Endothelial cell of umbilical vein (primary cell): Measurements from ENCODE around the gene NRXN3. TPM values are rescaled to one million over a fixed set of nuclear protein-coding genes. Genes with fewer than 3 reads are reported as not detected.

Experiments
- BruUV-seq: library from RNA; stranded (reverse); fragments of 400-500 nt; replicated peaks from 2 replicates; lab custom pipeline; 2021; lab: Mats Ljungman, UMichigan
- CTCF ChIA-PET: fragments of 300-600, 350-600 bp; sonication (Branson Sonifier 250); formaldehyde crosslinking; loops from one replicate; lab custom pipeline; 2021; ENCODE audit warnings: antibody characterized with exemption, inconsistent platforms; lab: Charles Lee
- POLR2A ChIA-PET: fragments of 300-600, 350-600 bp; sonication (Branson Sonifier 250); formaldehyde crosslinking; loops from one replicate; lab custom pipeline; 2021; ENCODE audit warnings: antibody characterized with exemption, inconsistent platforms; lab: Charles Lee
- DNase-seq: peaks from one replicate; pipeline ENCODE4 v3.0.0-alpha.2; 2011; ENCODE audit warnings: low read depth, low spot score
- FAIRE-seq: peaks from 2 replicates; lab custom pipeline; 2011; peaks lifted over from hg19 to GRCh38; lab: Jason Lieb, UNC
- H2AFZ ChIP-seq: 2 replicates; pipeline ENCODE4 v1.6.0; 2012; ENCODE audit warnings: low read depth, low read length, control low read depth, inconsistent platforms
- H3K27ac ChIP-seq: 2 replicates; pipeline ENCODE4 v1.5.1; 2011; ENCODE audit warnings: low read depth, mild to moderate bottlenecking, control low read depth, low read length, moderate library complexity; ENCODE audit not compliant: insufficient read depth
- H3K27me3 ChIP-seq, 2 experiments: 2 replicates each; pipeline versions ENCODE4 v1.6.0 to v1.6.1; 2011; ENCODE audit warnings: low read length in 2 of 2, mixed read lengths in 1 of 2; ENCODE audit not compliant: control insufficient read depth in 2 of 2, insufficient read depth in 2 of 2
- H3K36me3 ChIP-seq, 2 experiments: 2 replicates in 1 of 2; 3 replicates in 1 of 2; pipeline ENCODE4 v1.5.1; 2011; ENCODE audit warnings: low read length in 2 of 2, mild to moderate bottlenecking in 1 of 2, moderate library complexity in 1 of 2; ENCODE audit not compliant: control insufficient read depth in 2 of 2, insufficient read depth in 2 of 2; ENCODE audit errors: extremely low read depth in 1 of 2
- H3K4me1 ChIP-seq: 3 replicates; pipeline ENCODE4 v1.5.1; 2011; ENCODE audit warnings: mild to moderate bottlenecking, low read length; ENCODE audit not compliant: control insufficient read depth, insufficient read depth; ENCODE audit errors: extremely low read depth
- H3K4me2 ChIP-seq: 2 replicates; pipeline ENCODE4 v1.6.1; 2011; ENCODE audit warnings: low read length, control low read depth, mixed read lengths; ENCODE audit not compliant: insufficient read depth
- H3K4me3 ChIP-seq, 3 experiments: fragments of 200-600 bp in 1 of 3; sonication (generic), shearing (Covaris generic) in 1 of 3; replicated peaks in 1 of 3; 2 replicates each; pipeline ENCODE4 v1.5.1; 2011 to 2016; ENCODE audit warnings: control low read depth in 3 of 3, low read length in 3 of 3, mild to moderate bottlenecking in 2 of 3, inconsistent platforms in 1 of 3, low read depth in 1 of 3, moderate library complexity in 1 of 3; ENCODE audit not compliant: insufficient read depth in 1 of 3
- H3K79me2 ChIP-seq: 2 replicates; pipeline ENCODE4 v1.6.0; 2012; ENCODE audit warnings: low read length, inconsistent platforms; ENCODE audit not compliant: control insufficient read depth, insufficient read depth
- H3K9ac ChIP-seq: replicated peaks from 2 replicates; pipeline ENCODE3; 2011; ENCODE audit warnings: low read length, control low read depth; ENCODE audit not compliant: insufficient read depth; ENCODE audit errors: extremely low read depth
- H3K9me1 ChIP-seq: replicated peaks from 3 replicates; pipeline ENCODE4 v1.6.0; 2011; ENCODE audit warnings: mild to moderate bottlenecking, low read length; ENCODE audit not compliant: control insufficient read depth, insufficient read depth; ENCODE audit errors: extremely low read depth
- H3K9me3 ChIP-seq: replicated peaks from 2 replicates; pipeline ENCODE4 v1.5.1; 2012; ENCODE audit warnings: low read length, inconsistent platforms; ENCODE audit not compliant: control insufficient read depth, insufficient read depth
- H4K20me1 ChIP-seq: replicated peaks from 2 replicates; pipeline ENCODE3; 2011; ENCODE audit warnings: mild to moderate bottlenecking, low read length; ENCODE audit not compliant: control insufficient read depth, insufficient read depth; ENCODE audit errors: extremely low read depth
- CTCF ChIP-seq, 2 donors: IDR thresholded peaks; 1 replicate in 1 of 2; 2 replicates in 1 of 2; pipeline ENCODE4 v1.5.1; 2011; ENCODE audit warnings: low read length in 2 of 2, mild to moderate bottlenecking in 2 of 2, moderate library complexity in 2 of 2, control low read depth in 1 of 2, inconsistent platforms in 1 of 2, low read depth in 1 of 2; ENCODE audit not compliant: insufficient read depth in 1 of 2; ENCODE audit errors: extremely low read depth in 1 of 2
- EZH2 ChIP-seq: IDR thresholded peaks from 2 replicates; pipeline ENCODE4 v1.6.1; 2012; ENCODE audit warnings: borderline replicate concordance, low read depth, mild to moderate bottlenecking, moderate library complexity, low read length, inconsistent platforms; ENCODE audit not compliant: severe bottlenecking
- FOS ChIP-seq: IDR thresholded peaks from 2 replicates; pipeline ENCODE4 v1.6.1; 2011; ENCODE audit warnings: mild to moderate bottlenecking, low read length, moderate library complexity, borderline replicate concordance; ENCODE audit not compliant: insufficient read depth
- GATA2 ChIP-seq: IDR thresholded peaks from 2 replicates; pipeline ENCODE4 v1.7.0; 2011; ENCODE audit warnings: low read depth, mild to moderate bottlenecking, moderate library complexity, mixed read lengths, low read length; ENCODE audit not compliant: insufficient read length, insufficient read depth
- JUN ChIP-seq: IDR thresholded peaks from 2 replicates; pipeline ENCODE4 v1.6.1; 2011; ENCODE audit warnings: borderline replicate concordance, low read depth; ENCODE audit not compliant: insufficient read length, insufficient read depth
- MAX ChIP-seq: IDR thresholded peaks from 2 replicates; pipeline ENCODE4 v1.6.1; 2011; ENCODE audit not compliant: insufficient read depth, insufficient read length
- MYC ChIP-seq: IDR thresholded peaks from one replicate; pipeline ENCODE4 v1.6.1; 2011; ENCODE audit warnings: mild to moderate bottlenecking, low read depth, low read length
- POLR2A ChIP-seq: IDR thresholded peaks from 2 replicates; pipeline ENCODE4 v1.6.1; 2012; ENCODE audit warnings: low read depth, mild to moderate bottlenecking, control low read depth, low read length
- POLR2AphosphoS5 ChIP-seq: IDR thresholded peaks from 2 replicates; pipeline ENCODE4 v1.6.1; 2012; ENCODE audit warnings: low read depth, mild to moderate bottlenecking, control low read depth, low read length, moderate library complexity; ENCODE audit not compliant: insufficient read depth
- dilution Hi-C: fragments of 300-500 bp; cut with MboI; formaldehyde crosslinking; loops from one replicate; pipeline ENCODE4 v1.15.0; 2019; ENCODE audit warnings: low sequenced_read_pairs; ENCODE audit not compliant: extremely low pct_ligation_motif_present
- intact Hi-C: fragments of 100-400 bp; cut with micrococcal nuclease; formaldehyde crosslinking; loops from one replicate; pipeline ENCODE4 v1.10.0; 2022
- polyA plus RNA-seq, 4 experiments: library from polyadenylated mRNA; depleted of rRNA in 3 of 4; stranded (reverse) in 3 of 4; unstranded in 1 of 4; fragments of >200 nt; gene quantifications; 2 replicates each; pipeline versions ENCODE4 v1.2.1 to v1.2.3, GENCODE V29; 2011 to 2012; ENCODE audit warnings: missing spikeins in 1 of 4
- total RNA-seq: library from RNA; stranded (reverse); gene quantifications from 2 replicates; pipeline ENCODE4 v1.2.3, GENCODE V29; 2021

Gene NRXN3
- total and polyA plus RNA-seq, 2 donors (not counting 3 experiments of a cell fraction or from before 2014, with no cell fraction given), result 0.72 to 4.2 TPM

- no peaks in the 10 kb centered on the region for H3K27me3 ChIP-seq
- no peak overlapping the region for H3K9ac ChIP-seq
- H3K4me1 ChIP-seq, result no peaks in the 10 kb centered on the region
- FAIRE-seq (no peak), DNase-seq (no peak)
- no peak overlapping the region for H2AFZ ChIP-seq
- H3K27ac ChIP-seq, result no peak overlapping the region
- no peak overlapping the region for H3K4me3 ChIP-seq
- CTCF ChIA-PET, result no interaction called here
- no peaks in the 10 kb centered on the region for H4K20me1 ChIP-seq
- no TSS peak for BruUV-seq
- no peaks in the 10 kb centered on the region for H3K79me2 ChIP-seq
- dilution Hi-C loops, result no loop called here
- H3K36me3 ChIP-seq, result no peaks in the 10 kb centered on the region
- H3K4me2 ChIP-seq, result no peak overlapping the region
- no peak for TF ChIP-seq MAX
- TF ChIP-seq GATA2, result no peak
- no peak for TF ChIP-seq FOS
- no peak for TF ChIP-seq EZH2
- TF ChIP-seq MYC, result no peak
- intact Hi-C loops, result no loop called here
- H3K9me1 ChIP-seq, result no peaks in the 10 kb centered on the region
- POLR2A ChIA-PET, result no interaction called here
- H3K9me3 ChIP-seq, result no peaks in the 10 kb centered on the region
Observed at GRCh38 chr14:79695307-79695706, 1525.1 kb downstream of the NRXN3 start.

- Histone ChIP-seq H3K4me3 (no peak overlapping the region), H2AFZ (no peak overlapping the region), H3K9ac (no peak overlapping the region), H3K27ac (no peak overlapping the region), H3K9me3 (no peaks in the 10 kb centered on the region), H3K9me1 (no peaks in the 10 kb centered on the region), H3K4me1 (no peaks in the 10 kb centered on the region), H3K27me3 (no peaks in the 10 kb centered on the region), H4K20me1 (no peaks in the 10 kb centered on the region), H3K79me2 (no peaks in the 10 kb centered on the region), H3K4me2 (no peak overlapping the region), H3K36me3 (no peaks in the 10 kb centered on the region)
- dilution Hi-C loops, result no loop called here
- ChIA-PET POLR2A (no interaction called here), CTCF (interaction anchor here (1.2 kb wide), 1 partner anchor 21 kb away, joined by 4 read pairs; no protein-coding TSS in a partner anchor)
- no peak for TF ChIP-seq POLR2AphosphoS5
- TF ChIP-seq GATA2, result no peak
- no peak for TF ChIP-seq EZH2
- no peak for TF ChIP-seq MYC
- no peak for TF ChIP-seq POLR2A
- TF ChIP-seq JUN, result no peak
- TF ChIP-seq FOS, result no peak
- no peak for TF ChIP-seq MAX
- no peak for TF ChIP-seq CTCF (IDR thresholded peaks at IDR 0.05; ENCODE audit: extremely low read depth in 1 of 2, insufficient read depth in 1 of 2, low read depth in 1 of 2, low read length in 2 of 2)
- DNase-seq, result no peak
- BruUV-seq, result no TSS peak
- intact Hi-C loops, result no loop called here
- no peak for FAIRE-seq
Observed at GRCh38 chr14:79698298-79698711, 1528.1 kb downstream of the NRXN3 start.
